NCI-H510A treated with DMSO at 0.1 percent for 48 hours (cell line): ENCODE results near the gene MAPT.

ENCODE experiments used
- DNase-seq: peaks from one replicate; lab custom pipeline; 2025; lab: John Stamatoyannopoulos, UW

The MAPT gene

DNA sequence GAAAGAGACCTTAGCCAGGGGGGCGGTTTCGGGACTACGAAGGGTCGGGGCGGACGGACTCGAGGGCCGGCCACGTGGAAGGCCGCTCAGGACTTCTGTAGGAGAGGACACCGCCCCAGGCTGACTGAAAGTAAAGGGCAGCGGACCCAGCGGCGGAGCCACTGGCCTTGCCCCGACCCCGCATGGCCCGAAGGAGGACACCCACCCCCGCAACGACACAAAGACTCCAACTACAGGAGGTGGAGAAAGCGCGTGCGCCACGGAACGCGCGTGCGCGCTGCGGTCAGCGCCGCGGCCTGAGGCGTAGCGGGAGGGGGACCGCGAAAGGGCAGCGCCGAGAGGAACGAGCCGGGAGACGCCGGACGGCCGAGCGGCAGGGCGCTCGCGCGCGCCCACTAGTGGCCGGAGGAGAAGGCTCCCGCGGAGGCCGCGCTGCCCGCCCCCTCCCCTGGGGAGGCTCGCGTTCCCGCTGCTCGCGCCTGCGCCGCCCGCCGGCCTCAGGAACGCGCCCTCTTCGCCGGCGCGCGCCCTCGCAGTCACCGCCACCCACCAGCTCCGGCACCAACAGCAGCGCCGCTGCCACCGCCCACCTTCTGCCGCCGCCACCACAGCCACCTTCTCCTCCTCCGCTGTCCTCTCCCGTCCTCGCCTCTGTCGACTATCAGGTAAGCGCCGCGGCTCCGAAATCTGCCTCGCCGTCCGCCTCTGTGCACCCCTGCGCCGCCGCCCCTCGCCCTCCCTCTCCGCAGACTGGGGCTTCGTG, at the start of gene MAPT:
Gene MAPT, plus strand, starts transcription at position 533 of the 763 bp plus-strand sequence. CDS start 67,784 bp downstream, outside the sequence.
- peak; percentile 94 for DNase-seq

DNA sequence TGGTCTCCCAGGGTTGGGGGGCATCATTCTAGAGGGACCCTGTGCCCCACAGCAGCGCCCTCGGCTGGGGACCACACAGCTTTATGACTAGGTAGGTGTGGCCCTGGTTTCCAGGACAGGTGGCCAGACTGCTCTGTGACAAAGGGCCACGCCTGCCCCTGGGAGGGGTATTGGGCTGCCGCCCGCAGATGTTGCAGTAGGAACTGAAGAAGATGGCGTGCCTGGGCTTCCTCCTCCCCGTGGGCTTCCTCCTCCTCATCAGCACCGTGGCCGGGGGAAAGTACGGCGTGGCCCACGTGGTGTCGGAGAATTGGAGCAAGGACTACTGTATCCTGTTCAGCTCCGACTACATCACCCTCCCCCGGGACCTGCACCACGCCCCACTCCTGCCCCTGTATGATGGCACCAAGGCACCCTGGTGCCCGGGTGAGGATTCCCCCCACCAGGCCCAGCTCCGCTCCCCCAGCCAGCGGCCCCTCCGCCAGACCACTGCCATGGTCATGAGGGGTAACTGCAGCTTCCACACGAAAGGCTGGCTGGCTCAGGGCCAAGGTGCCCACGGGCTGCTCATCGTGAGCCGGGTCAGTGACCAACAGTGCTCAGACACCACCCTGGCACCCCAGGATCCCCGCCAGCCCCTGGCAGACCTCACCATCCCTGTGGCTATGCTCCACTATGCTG, 49.5 kb upstream of the MAPT start, which contains the start of gene SPPL2C:
Gene SPPL2C, plus strand, starts transcription at position 187 of the 681 bp plus-strand sequence. Its CDS starts 26 bp downstream, at position 213.
- DNase-seq, result no peak

DNA sequence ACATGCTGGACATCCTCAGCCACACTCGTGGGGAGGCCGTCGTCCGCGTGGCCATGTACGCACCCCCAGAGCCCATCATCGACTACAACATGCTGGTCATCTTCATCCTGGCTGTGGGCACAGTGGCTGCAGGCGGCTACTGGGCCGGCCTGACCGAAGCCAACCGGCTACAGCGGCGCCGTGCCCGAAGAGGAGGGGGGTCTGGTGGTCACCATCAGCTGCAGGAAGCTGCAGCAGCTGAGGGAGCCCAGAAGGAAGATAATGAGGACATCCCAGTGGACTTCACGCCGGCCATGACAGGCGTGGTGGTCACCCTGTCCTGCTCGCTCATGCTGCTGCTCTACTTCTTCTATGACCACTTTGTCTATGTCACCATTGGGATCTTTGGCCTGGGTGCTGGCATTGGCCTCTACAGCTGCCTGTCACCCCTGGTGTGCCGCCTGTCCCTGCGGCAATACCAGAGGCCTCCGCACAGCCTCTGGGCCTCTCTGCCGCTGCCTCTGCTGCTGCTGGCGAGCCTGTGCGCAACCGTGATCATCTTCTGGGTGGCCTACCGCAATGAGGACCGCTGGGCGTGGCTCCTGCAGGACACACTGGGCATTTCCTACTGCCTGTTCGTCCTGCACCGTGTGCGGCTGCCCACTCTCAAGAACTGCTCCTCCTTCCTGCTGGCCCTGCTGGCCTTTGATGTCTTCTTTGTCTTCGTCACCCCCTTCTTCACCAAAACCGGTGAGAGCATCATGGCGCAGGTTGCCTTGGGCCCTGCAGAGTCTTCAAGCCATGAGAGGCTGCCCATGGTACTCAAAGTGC, 48.8 kb upstream of the MAPT start:
- DNase-seq, result no peak

DNA sequence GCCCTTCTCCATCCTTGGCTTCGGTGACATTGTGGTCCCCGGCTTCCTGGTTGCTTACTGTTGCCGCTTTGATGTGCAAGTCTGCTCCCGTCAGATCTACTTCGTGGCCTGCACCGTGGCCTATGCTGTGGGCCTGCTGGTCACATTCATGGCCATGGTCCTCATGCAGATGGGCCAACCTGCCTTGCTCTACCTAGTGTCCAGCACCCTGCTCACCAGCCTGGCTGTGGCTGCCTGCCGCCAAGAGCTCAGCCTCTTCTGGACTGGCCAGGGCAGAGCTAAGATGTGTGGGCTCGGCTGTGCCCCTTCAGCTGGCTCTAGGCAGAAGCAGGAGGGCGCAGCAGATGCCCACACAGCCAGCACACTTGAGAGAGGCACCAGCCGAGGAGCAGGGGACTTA, 48.1 kb upstream of the MAPT start:
- no peak for DNase-seq

DNA sequence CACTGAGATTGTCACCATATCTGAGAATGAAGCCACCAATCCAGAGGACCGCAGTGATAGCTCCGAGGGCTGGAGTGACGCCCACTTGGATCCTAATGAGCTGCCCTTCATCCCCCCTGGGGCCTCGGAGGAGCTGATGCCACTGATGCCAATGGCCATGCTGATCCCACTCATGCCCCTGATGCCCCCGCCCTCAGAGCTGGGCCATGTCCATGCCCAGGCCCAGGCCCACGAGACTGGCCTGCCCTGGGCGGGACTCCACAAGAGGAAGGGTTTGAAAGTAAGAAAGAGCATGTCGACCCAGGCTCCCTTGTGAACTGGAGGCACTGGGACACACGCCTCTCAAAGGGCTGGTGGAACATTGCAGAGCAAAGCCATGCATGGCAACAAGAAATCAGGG, 47.7 kb upstream of the MAPT start:
- no peak for DNase-seq

DNA sequence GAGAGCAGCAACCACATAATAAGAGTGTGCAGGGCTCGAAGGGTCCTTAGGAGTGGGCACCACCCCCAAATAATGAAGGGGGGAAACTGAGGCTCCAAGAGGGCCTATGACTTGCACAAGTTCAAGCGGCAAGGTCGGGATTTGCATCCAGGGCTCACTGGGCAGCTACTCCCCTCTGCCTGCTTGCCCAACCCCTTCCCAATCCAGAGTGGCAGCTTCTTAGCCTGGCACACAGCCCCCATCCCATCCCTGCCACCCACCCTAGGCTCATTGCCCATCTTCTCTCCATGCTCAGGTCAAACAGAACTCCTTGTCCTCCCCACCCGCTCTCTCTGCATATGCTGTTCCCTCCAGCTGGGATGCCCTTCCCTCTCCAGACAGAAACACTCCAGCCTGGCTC, 47.3 kb upstream of the MAPT start:
- DNase-seq, result no peak

DNA sequence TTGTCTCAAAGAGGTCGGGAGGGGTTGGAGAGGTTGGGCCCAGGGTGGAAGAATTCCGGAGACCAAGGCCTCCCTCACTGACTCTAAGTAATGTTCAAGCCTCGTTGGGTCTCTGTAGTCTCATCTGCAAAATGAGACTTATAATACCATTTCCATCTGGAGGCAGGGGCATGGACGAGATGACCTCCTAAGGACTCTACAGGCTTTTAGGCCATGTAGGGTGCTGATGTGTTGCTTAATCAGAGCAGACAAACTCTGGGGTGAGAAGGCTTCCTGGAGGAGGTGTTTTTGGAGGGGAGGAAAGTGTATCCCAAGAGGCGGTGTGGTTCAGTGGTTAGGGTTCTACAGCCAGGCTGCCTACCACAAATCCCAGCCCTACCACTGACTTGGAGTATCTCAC, 46.6 kb upstream of the MAPT start:
- DNase-seq, result no peak

DNA sequence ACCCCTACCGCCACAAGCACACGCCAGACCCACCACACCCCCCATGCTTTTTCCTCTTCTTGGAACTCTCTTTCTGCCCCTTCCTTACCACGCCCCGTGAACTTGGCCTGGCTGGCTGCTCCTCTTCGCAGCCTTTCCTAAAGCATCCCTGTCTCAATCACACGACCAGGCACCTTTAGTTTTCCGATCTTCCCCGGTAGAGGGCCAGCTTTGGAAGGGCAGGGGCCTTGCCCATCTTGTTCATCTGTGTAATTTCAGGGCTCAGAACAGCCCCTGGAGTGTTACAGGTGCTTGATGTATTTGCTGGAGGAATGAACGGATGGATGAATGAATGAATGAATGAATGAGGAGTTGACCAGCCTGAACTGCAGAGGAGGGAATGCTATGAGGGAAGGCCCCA, 45.9 kb upstream of the MAPT start:
- no peak for DNase-seq

DNA sequence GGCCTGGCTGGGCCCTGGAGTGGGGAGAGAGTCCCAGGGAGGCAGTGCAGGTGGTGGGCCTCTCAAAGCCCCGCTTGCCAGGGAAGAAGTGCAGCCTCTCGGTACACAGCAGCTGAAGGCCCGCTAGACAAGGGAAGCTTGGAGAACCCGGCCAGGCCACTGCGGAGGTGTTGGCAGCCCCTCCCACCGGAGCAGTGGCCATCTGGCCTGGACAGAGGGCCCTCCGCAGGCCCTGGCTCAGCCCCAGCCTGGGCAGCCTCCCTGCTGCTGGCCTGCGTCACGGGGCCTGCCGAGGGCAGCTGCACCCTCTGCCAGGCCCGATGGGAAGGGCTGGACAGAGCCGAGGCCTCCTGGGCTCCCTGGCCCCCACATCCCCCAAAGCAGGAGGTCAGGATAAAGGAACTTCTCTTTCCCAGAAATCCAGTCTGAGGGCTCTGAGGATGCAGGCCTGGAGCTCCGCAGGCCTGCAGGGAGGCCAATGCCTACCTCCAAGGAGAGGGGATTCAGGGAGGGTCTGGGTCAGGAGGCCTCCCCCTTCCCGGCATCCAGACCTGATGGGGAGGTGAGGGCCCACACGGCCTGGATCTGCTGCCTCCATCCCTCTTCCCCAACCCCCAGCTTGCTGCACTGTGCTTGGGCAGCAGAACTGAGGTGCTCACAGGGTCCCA, 45.4 kb upstream of the MAPT start:
- no peak for DNase-seq

DNA sequence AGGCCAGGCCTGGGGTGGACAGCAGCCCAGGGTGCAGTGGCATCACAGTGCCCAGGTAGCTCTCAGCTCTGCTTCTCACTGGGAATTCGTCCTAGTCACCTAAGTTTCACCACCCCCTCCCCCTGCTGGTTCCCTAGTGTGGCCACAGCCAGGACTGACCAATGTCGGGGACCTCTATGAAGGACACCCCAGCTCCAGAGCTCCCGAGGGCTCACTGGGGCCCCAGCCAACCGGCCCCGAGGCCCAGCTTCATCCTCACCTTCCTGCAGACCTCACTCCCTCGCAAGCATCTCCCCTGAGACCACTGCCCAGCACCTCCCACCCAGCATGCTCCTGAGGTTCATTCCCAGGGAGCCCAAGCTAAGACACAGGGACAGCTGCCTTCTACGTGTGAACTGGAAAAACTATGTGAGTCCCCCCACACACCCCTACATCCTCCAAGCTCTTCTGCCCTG, 44.8 kb upstream of the MAPT start:
- no peak for DNase-seq

DNA sequence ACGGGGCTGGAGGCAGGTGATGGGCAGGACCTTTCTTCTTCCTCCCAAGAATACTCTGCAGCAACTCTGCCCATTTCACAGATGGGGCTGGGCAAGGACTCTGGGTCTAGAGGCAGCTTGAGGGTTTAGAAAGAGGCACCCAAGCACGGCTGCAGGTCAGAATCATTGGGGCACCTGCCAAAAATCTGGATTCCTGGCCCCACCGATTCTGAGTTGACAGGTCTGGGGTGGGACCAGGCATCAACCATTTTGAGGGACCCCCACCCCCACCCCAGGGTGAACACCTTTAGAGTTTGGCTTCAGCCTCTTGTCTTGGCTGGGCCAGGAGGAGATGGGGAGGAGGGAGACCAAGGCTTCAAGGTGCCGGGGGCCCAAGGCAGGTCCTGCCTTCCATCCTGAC, 44.3 kb upstream of the MAPT start:
- no peak for DNase-seq

DNA sequence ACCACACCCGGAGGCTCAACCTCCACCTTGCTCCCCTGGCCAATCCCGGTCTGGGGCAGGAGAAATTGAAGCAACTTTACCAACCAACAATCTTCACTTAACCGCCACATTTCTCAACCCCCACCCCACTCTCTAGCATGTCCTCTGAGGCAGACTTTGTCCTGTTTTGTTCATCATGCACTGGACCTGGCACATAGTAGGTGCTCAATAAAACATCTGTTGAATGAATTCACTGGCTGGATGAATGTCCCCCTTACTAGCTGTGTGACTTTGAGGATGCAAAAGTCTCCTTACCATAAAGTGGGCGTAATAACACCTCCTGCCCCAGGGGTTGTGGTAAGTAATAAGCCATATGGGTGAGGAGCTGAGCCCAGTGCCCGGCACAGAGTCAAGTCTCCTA, 43.9 kb upstream of the MAPT start:
- no peak for DNase-seq

DNA sequence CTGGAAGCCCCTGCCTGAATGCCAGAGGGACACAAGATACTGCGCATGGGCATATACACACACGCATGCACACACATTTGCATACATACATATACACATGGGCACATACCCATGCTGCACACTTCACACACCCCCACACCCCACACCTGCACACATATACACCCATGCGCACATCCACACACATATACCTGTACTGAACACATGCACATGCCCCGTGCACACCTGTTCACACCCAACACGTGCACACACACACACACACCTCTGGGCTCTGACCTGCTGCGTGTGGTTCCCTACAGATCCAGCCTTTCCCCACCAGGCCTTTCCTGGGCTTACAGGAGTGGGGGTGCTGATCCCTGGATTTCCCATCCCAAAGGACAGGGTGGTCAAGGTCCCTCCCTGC, 43.3 kb upstream of the MAPT start:
- DNase-seq, result no peak

DNA sequence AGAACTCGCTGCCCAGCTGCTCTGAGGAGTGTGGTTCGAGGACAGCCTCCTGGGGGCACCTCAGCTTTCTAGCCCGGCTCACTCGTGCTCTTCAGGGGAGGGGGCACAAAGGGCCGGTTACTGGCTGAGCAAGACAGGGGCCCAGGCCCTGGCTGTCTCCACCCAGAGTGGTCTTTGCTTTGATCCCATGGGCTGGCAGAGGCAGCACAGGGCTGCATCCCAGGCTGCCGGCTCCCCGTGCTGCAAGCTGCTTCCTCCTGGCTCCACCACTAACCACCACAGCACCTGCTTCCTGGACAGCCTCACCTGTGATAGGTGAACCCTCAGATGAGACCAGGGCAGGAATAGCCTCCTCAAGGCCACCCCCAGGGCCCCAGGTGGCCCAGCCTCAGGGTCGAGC, 42.9 kb upstream of the MAPT start:
- peak; percentile 10 for DNase-seq

DNA sequence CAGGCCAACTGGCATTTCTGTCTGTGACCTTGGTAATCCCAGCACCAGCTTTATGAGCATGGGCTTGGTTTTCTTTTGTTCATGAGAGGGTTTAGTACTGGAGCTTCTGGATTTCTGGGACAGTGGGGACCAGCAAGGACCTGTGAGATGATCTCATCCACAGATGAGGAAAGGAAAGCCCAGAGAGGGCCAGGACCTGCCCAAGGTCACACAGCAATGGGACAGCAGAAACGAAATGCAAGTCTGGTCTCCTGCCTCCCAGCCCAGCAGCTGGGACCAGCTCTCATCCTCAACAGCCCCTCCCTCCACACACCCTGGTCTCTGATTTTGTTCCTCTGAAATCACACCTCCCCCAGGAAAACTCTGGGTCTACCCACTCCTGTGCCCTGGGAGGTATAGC, 42.5 kb upstream of the MAPT start:
- DNase-seq, result no peak

DNA sequence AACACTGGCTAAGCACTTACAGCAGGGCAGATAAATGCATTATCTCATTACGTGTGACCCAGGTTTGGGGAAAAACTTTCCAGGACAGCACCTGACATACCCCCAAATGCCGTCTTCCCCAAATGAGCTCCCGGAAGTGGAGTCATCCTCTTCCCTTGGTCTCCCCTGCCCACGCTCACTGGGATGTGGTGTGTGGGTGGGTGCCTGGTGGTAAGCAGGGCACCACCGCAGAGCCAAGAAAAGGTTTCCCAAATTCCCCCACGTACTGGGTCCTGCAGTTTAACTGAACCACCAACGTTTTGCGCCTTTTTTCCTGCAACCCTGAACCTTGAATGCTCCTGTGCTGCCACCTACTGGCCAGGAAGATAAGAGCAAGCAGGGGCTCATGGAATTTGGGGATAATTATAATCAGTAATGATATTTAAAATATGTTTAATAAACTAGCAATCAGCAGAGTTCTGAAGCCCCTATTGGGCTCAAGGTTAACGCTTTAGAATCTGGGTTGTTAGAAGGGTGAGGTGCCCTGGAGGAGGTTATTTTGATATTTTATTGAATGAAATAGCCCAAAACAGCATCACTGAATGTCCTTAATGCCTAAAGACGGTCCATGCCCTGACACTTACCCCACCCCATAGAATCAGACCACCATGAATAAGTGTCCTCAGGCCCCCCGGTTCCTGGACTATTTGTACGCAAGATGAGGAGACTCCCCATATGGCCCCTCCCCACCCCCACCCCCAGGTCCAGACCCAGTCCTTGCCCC, 41.6 kb upstream of the MAPT start:
- DNase-seq, result peak; percentile 50

DNA sequence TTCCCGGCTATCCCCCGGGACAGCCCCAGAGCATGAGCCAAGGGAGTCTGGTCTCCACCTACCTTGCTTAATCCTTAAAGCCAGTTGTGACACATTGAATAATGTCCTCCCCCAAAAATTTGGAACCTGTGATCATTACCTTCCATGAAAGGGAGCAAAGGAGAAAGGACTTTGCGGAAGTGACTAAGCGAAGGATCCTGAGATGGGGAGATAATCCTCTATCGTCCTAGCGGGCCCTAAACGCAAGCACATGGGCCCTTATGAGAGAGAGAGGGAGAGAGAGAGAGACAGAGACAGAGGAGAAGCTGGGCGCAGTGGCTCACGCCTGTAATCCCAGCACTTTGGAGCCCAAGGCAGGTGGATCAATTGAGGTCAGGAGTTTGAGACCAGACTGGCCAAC, 40.1 kb upstream of the MAPT start:
- no peak for DNase-seq

DNA sequence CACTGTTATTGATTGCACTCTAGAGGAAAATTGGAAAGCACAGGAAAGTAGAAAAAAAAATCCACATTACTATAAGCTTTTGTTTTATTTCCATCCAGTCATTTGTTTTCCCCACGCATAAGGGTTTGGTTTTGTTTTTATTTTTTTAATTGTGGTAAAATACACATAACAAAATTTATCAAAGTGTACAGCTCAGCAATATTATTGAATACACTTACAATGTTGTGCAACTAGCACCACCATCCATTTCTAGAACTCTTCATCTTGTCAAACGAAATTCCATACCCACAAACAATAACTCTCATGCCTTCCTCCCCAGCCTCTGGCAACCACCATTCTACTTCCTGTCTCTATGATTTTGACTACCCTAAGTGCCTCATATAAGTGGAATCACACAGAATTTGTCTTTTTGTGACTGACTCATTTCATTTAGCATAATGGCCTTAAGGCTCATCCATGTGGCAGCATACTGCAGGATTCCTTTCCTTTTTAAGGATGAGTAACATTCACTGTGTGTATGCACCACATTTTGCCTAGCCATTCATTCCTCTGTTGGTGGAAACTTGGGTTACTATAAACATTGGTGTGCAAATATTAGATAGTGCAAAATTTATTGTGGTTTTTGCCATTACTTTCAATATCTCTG, 38.5 kb upstream of the MAPT start:
- DNase-seq, result no peak

DNA sequence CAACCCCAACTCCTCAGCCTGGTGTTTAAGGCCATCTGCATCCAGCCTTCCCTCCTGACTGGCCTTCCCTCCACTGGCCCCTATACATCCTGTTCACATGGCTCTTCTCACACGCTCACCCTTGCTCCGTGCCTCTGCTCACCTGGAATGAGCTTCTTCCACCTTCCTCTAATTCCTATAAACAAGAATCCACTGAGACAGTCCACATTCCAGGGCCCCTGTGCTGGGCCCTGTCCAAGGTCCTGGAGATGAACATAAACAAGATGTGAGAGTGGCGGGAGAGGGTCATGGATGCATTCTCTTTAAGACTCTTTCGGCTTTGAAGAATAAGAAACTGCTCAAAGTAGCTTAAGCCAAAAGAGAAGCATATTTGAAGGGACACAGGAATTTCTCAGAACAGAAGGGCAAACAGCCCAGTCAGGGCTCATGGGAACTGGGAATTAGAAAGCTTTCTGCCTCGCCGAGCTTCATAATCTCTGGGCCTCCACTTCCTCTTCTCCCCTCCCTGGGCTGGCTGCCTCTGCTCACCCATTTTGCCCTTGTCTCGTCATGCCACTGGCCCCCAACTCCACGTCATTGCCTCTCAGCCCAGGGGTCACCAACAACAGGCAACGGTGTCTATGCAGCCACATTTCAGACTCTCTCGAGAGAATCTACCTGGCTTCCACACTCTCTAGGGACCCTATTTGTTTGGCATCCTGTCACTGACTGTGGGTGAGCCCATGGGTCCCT, 36.2 kb upstream of the MAPT start:
- DNase-seq, result no peak

DNA sequence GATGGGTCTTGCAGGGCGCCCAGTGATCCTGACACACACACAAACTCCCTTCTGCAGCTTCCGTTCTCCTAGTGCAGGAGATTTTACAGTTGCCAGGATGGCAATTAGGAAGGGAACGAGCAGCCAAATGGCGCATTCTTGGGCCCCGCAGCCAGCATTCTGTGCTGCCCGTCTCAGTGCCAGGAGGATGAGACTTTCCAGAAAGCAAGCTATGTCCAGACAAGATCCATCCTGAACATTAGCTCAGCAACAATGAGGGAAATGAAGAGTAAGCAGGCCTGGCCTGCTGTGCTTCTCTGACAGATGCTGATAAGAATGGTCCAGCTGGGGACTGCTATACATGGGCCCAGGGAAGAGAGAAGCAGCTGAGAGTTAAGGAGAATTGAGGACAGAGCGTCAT, 33.2 kb upstream of the MAPT start:
- no peak for DNase-seq
